Uterus (tissue), 4 donors: ENCODE results near the gene LCE5A. TPM values are rescaled to one million over a fixed set of nuclear protein-coding genes. Genes with fewer than 3 reads are reported as not detected.

Experiments
- DNase-seq, 2 donors: peaks; one replicate each; pipeline ENCODE4 v3.0.0-alpha.2; 2019 to 2020
- H3K27ac ChIP-seq, 2 donors: fragments of 200-600 bp; sonication (generic); 1 replicate in 1 of 2; 2 replicates in 1 of 2; pipeline ENCODE4 v1.5.1; 2016 to 2018
- H3K27me3 ChIP-seq, 2 donors: fragments of 200-600 bp; sonication (generic); one replicate each; pipeline ENCODE4 v1.5.1; 2018 to 2019; ENCODE audit warnings: control low read depth in 1 of 2
- H3K36me3 ChIP-seq, 2 donors: fragments of 200-600 bp; sonication (generic); one replicate each; pipeline ENCODE4 v1.5.1; 2019; ENCODE audit warnings: control low read depth in 1 of 2
- H3K4me1 ChIP-seq, 2 donors: fragments of 200-600 bp; sonication (generic); one replicate each; pipeline ENCODE4 v1.5.1; 2018 to 2019; ENCODE audit warnings: control low read depth in 1 of 2
- H3K4me3 ChIP-seq, 2 donors: fragments of 200-600 bp; sonication (generic); 1 replicate in 1 of 2; 2 replicates in 1 of 2; pipeline ENCODE4 v1.5.1; 2018 to 2019; ENCODE audit warnings: mild to moderate bottlenecking in 1 of 2
- H3K9me3 ChIP-seq, 2 donors: fragments of 200-600 bp; sonication (generic); one replicate each; pipeline ENCODE4 v1.5.1; 2019; ENCODE audit warnings: control low read depth in 1 of 2
- POLR2A ChIP-seq, 2 donors: fragments of 450-650 bp; IDR thresholded peaks; one replicate each; pipeline ENCODE4 v1.6.1; 2016; ENCODE audit warnings: antibody characterized with exemption in 2 of 2, mild to moderate bottlenecking in 1 of 2, moderate library complexity in 1 of 2
- intact Hi-C: fragments of 100-400 bp; cut with DNase I; formaldehyde crosslinking; loops from one replicate; pipeline ENCODE4 v1.15.1; 2023; ENCODE audit warnings: low total_unique reads
- total RNA-seq, 4 donors: library from RNA; depleted of rRNA in 3 of 4; stranded (reverse); fragments of >200 nt in 3 of 4; gene quantifications; one replicate each; pipeline versions ENCODE4 v1.1.0 to v1.2.4, GENCODE V29; 2014 to 2023
- TF ChIP-seq, protein P1 (sequence below), 4 experiments: fragments of 200-600 bp in 2 of 4; fragments of 450-650 bp in 2 of 4; sonication (generic) in 2 of 4; IDR thresholded peaks; one replicate each; pipeline ENCODE4 v1.5.1; 2016 to 2019; ENCODE audit warnings: antibody characterized with exemption in 4 of 4, mild to moderate bottlenecking in 2 of 4, moderate library complexity in 1 of 4
- donor health status: DM: yes; HTN: yes; CAD: no.

Gene LCE5A
- total RNA-seq, 4 donors from 2014 or later = not detected

DNA sequence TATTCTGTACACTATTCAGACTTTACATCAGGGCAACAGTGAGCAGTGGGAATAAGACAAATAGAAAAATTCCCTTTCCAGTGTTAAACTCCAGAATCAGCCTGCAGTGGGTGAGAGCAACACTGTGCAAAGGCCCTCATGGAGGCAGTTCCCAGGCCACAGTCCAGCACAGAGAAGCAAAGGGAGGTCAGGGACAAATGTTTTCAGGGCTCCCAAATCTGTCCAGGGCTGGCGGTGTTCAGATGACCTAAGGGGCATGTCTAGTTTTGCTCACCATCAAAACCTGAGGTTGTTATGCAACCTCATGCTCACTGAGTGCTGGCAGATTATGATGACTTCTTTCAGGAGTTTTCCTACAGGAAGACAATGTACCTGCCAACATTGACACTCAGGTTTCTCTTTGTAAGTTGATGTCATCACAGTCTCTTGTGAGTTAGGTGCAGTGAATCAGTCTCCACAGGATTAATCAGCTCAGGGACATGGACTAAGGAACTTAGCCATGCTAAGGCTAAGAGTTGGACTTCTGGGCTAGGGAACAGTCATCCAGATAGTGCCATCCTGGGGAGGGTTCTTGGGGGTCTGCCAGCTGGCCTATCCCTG is 3.6 kb upstream of the LCE5A start:
- no peaks in the 10 kb centered on the region for H3K9me3 ChIP-seq
- H3K27me3 ChIP-seq = no peaks in the 10 kb centered on the region
- no peak overlapping the region for H3K27ac ChIP-seq
- DNase-seq = no peak
- intact Hi-C loops = no loop called here
- H3K4me1 ChIP-seq = no peaks in the 10 kb centered on the region
- no peaks in the 10 kb centered on the region for H3K36me3 ChIP-seq
- H3K4me3 ChIP-seq = no peak overlapping the region
- no peak for TF ChIP-seq POLR2A (IDR thresholded peaks at IDR 0.05)
- TF ChIP-seq, protein P1, sequence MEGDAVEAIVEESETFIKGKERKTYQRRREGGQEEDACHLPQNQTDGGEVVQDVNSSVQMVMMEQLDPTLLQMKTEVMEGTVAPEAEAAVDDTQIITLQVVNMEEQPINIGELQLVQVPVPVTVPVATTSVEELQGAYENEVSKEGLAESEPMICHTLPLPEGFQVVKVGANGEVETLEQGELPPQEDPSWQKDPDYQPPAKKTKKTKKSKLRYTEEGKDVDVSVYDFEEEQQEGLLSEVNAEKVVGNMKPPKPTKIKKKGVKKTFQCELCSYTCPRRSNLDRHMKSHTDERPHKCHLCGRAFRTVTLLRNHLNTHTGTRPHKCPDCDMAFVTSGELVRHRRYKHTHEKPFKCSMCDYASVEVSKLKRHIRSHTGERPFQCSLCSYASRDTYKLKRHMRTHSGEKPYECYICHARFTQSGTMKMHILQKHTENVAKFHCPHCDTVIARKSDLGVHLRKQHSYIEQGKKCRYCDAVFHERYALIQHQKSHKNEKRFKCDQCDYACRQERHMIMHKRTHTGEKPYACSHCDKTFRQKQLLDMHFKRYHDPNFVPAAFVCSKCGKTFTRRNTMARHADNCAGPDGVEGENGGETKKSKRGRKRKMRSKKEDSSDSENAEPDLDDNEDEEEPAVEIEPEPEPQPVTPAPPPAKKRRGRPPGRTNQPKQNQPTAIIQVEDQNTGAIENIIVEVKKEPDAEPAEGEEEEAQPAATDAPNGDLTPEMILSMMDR (IDR thresholded peaks at IDR 0.05) = no peak

DNA sequence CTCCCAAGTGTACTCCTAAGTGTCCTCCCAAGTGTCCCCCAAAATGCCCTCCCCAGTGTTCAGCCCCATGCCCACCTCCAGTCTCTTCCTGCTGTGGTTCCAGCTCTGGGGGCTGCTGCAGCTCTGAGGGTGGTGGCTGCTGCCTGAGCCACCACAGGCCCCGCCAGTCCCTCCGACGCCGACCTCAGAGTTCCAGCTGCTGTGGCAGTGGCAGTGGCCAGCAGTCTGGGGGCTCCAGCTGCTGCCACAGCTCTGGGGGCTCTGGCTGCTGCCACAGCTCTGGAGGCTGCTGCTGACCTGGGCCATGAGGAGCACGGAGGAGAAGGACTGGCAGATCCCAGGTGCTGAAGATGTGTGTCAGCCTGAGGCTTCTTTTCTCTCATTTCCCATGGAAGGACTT is 993 bp downstream of the LCE5A start:
- H3K9me3 ChIP-seq = no peaks in the 10 kb centered on the region
- no peaks in the 10 kb centered on the region for H3K4me1 ChIP-seq
- no peaks in the 10 kb centered on the region for H3K36me3 ChIP-seq
- TF ChIP-seq POLR2A (IDR thresholded peaks at IDR 0.05) = no peak
- TF ChIP-seq, protein P1 (IDR thresholded peaks at IDR 0.05) = no peak
- intact Hi-C loops = no loop called here
- no peak overlapping the region for H3K27ac ChIP-seq
- H3K27me3 ChIP-seq = no peaks in the 10 kb centered on the region
- no peak for DNase-seq
- H3K4me3 ChIP-seq = no peak overlapping the region

DNA sequence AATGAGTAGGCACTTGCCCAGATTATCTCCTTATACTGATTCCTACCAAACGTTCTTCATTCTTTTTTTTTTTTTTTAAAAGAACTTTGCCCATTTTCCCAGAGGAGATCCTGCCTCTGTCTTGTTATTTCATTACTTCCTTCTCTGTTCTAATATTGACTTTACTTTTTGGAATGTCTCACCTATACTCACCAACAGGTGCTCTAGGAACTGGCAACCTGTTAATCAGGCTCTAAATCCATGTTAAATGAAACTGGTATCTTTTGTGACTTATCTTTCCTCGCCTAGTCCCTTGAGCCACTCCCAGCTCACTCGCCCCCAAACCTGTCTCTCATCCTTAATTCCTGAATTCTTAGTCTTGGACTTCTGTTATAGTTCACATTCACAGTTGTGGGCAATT is 2.5 kb downstream of the LCE5A start:
- H3K27me3 ChIP-seq = no peaks in the 10 kb centered on the region
- no peak overlapping the region for H3K27ac ChIP-seq
- H3K4me1 ChIP-seq = no peaks in the 10 kb centered on the region
- H3K36me3 ChIP-seq = no peaks in the 10 kb centered on the region
- DNase-seq = no peak
- TF ChIP-seq, protein P1 (IDR thresholded peaks at IDR 0.05) = no peak
- no peak for TF ChIP-seq POLR2A (IDR thresholded peaks at IDR 0.05)
- no peaks in the 10 kb centered on the region for H3K9me3 ChIP-seq
- H3K4me3 ChIP-seq = no peak overlapping the region
- intact Hi-C loops = no loop called here

DNA sequence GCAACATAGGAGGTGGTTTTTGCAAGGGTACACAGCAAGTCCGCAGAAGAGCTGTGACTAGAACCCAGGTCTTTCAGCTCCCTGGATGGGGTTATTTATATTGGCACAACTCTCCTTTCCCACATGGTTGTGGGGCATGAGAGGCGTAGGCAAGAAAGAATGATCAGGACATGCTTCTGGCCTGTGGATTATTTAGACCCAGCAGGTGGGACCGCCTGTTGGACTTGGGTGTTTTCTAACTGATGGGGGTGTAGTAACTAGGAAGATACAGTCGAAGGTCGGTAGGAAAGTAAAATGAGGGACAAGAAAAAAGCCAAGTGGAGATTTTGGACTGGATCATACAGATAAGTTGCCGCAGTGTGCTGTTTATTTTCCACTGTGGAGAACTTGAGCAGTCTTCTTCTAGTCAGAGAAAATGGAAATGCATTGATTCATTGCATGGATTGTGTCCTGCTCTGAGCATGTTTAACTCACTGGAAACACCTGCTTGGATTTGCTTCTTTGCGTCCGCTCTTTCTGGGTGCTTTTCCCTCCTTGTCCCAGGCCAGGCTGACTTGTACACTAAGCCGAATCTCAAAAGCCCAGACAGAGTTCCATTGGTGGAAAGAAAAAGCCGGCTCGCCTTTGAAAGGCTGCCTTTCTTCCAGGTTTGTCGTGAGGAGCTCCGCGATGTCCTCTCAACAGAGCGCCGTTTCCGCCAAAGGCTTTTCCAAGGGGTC is 4.3 kb downstream of the LCE5A start:
- no peaks in the 10 kb centered on the region for H3K4me1 ChIP-seq
- DNase-seq = no peak
- no peak overlapping the region for H3K27ac ChIP-seq
- no peak overlapping the region for H3K4me3 ChIP-seq
- TF ChIP-seq, protein P1 (IDR thresholded peaks at IDR 0.05) = no peak
- TF ChIP-seq POLR2A (IDR thresholded peaks at IDR 0.05) = no peak
- no peaks in the 10 kb centered on the region for H3K9me3 ChIP-seq
- H3K36me3 ChIP-seq = no peaks in the 10 kb centered on the region
- no peaks in the 10 kb centered on the region for H3K27me3 ChIP-seq
- intact Hi-C loops = no loop called here

DNA sequence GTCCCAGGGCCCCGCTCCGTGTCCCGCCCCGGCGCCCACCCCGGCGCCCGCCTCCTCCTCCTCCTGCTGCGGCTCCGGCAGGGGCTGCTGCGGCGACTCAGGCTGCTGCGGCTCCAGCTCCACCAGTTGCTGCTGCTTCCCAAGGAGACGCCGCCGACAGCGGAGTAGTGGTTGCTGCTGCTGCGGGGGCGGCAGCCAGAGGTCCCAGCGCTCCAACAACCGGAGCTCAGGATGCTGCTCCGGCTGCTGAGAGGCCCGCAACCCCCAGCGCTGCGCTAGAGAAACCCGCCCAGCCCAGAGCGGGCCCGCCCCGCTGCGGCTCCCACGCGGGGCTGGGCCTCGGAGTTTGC is 4.8 kb downstream of the LCE5A start:
- intact Hi-C loops = no loop called here
- H3K36me3 ChIP-seq = no peaks in the 10 kb centered on the region
- DNase-seq = no peak
- no peak overlapping the region for H3K27ac ChIP-seq
- H3K9me3 ChIP-seq = no peaks in the 10 kb centered on the region
- H3K4me1 ChIP-seq = no peaks in the 10 kb centered on the region
- no peak for TF ChIP-seq POLR2A (IDR thresholded peaks at IDR 0.05)
- TF ChIP-seq, protein P1 (IDR thresholded peaks at IDR 0.05) = no peak
- no peaks in the 10 kb centered on the region for H3K27me3 ChIP-seq
- H3K4me3 ChIP-seq = no peak overlapping the region
